HepG2 (cell line): ENCODE data around the gene SETD1A. TPM values are rescaled to one million over a fixed set of nuclear protein-coding genes. Genes with fewer than 3 reads are reported as not detected.
A peak's percentile ranks its signal among the peaks of the same experiment; 100 is the strongest.

Experiments
- DRAP1 ChIP-seq: IDR thresholded peaks from 2 replicates; pipeline ENCODE4 v1.6.1; 2016; ENCODE audit warnings: missing genetic modification reagents, missing compliant biosample characterization
- DZIP1 ChIP-seq: sonication (generic); formaldehyde crosslinking; IDR thresholded peaks from 2 replicates; pipeline ENCODE4 v1.5.0; 2020; ENCODE audit warnings: mild to moderate bottlenecking, missing genetic modification reagents
- GATAD2A ChIP-seq: IDR thresholded peaks from 2 replicates; pipeline ENCODE4 v1.6.1; 2016
- KAT8 ChIP-seq: IDR thresholded peaks from 2 replicates; pipeline ENCODE4 v1.6.1; 2016; ENCODE audit warnings: missing genetic modification reagents, missing compliant biosample characterization
- MAFF ChIP-seq: IDR thresholded peaks from 2 replicates; pipeline ENCODE4 v1.6.1; 2011; ENCODE audit warnings: low read depth, low read length, improper control_type of control experiment
- MAFK ChIP-seq, 2 experiments: IDR thresholded peaks in 1 of 2; conservative IDR thresholded peaks in 1 of 2; 2 replicates each; pipeline ENCODE4 v1.6.1; 2011; ENCODE audit warnings: improper control_type of control experiment in 2 of 2, low read length in 2 of 2
- MAZ ChIP-seq, 2 experiments: sonication (generic) in 1 of 2; formaldehyde crosslinking in 1 of 2; IDR thresholded peaks; 2 replicates each; pipeline versions ENCODE4 v1.5.0 to v1.6.1; 2012 to 2020; ENCODE audit warnings: low read depth in 2 of 2, mild to moderate bottlenecking in 2 of 2, borderline replicate concordance in 1 of 2, improper control_type of control experiment in 1 of 2, low read length in 1 of 2, missing genetic modification reagents in 1 of 2, moderate library complexity in 1 of 2
- NRL ChIP-seq: sonication (generic); formaldehyde crosslinking; IDR thresholded peaks from 2 replicates; pipeline ENCODE4 v1.5.0; 2020; ENCODE audit warnings: missing genetic modification reagents, mild to moderate bottlenecking, moderate library complexity, borderline replicate concordance
- PRDM10 ChIP-seq: sonication (generic); formaldehyde crosslinking; IDR thresholded peaks from 2 replicates; pipeline ENCODE4 v1.4.0; 2020; ENCODE audit warnings: low read depth, missing genetic modification reagents
- SPEN ChIP-seq: sonication (generic); formaldehyde crosslinking; IDR thresholded peaks from 2 replicates; pipeline ENCODE4 v1.5.1; 2020; ENCODE audit warnings: low read depth, mild to moderate bottlenecking, missing genetic modification reagents
- ZBTB44 ChIP-seq: sonication (generic); formaldehyde crosslinking; IDR thresholded peaks from 2 replicates; pipeline ENCODE4 v1.4.0; 2020; ENCODE audit warnings: missing genetic modification reagents
- ZFY ChIP-seq: sonication (generic); formaldehyde crosslinking; IDR thresholded peaks from 2 replicates; pipeline ENCODE4 v1.4.0; 2020; ENCODE audit warnings: missing genetic modification reagents
- ZNF101 ChIP-seq: sonication (generic); formaldehyde crosslinking; IDR thresholded peaks from 2 replicates; pipeline ENCODE4 v1.4.0; 2020; ENCODE audit warnings: mild to moderate bottlenecking, low read depth, missing genetic modification reagents, borderline replicate concordance
- ZNF18 ChIP-seq: sonication (generic); formaldehyde crosslinking; IDR thresholded peaks from 2 replicates; pipeline ENCODE4 v1.8.0; 2022; ENCODE audit warnings: mild to moderate bottlenecking, missing genetic modification reagents; ENCODE audit not compliant: insufficient replicate concordance
- ZNF331 ChIP-seq: sonication (generic); formaldehyde crosslinking; IDR thresholded peaks from 2 replicates; pipeline ENCODE4 v1.4.0; 2020; ENCODE audit warnings: missing genetic modification reagents
- ZNF557 ChIP-seq: sonication (generic); formaldehyde crosslinking; IDR thresholded peaks from 2 replicates; pipeline ENCODE4 v1.4.0; 2020; ENCODE audit warnings: missing genetic modification reagents
- ZNF576 ChIP-seq: sonication (generic); formaldehyde crosslinking; IDR thresholded peaks from 2 replicates; pipeline ENCODE4 v1.4.0; 2020; ENCODE audit warnings: mild to moderate bottlenecking, missing genetic modification reagents
- ZNF678 ChIP-seq: sonication (generic); formaldehyde crosslinking; IDR thresholded peaks from 2 replicates; pipeline ENCODE4 v1.4.0; 2020; ENCODE audit warnings: mild to moderate bottlenecking, missing genetic modification reagents
- polyA plus RNA-seq, 8 experiments: library from polyadenylated mRNA; depleted of rRNA in 3 of 8; stranded (reverse) in 7 of 8; unstranded in 1 of 8; fragments of >200 nt; fragmentation: Illumina TruSeq in 4 of 8; extraction: Trizol in 4 of 8; gene quantifications; 2 replicates each; pipeline versions ENCODE4 v1.2.1 to v1.2.3, GENCODE V29; 2011 to 2016; ENCODE audit warnings: low read depth in 4 of 8, missing spikeins in 1 of 8, mixed read lengths in 1 of 8; ENCODE audit not compliant: insufficient read depth in 1 of 8
- total RNA-seq, 5 experiments: library from RNA; depleted of rRNA; stranded (reverse); fragments of >200 nt; fragmentation: Illumina TruSeq; extraction: Trizol; gene quantifications; 2 replicates each; pipeline ENCODE4 v1.2.3, GENCODE V29; 2016; ENCODE audit warnings: low read depth in 1 of 5

SETD1A gene
- total and polyA plus RNA-seq, 2 of the 13 experiments (the other 11 are each of a cell fraction or from before 2014, with no cell fraction given): 3.8 to 5.6 TPM

GRCh38 chr16:30922420-30922959 lies 35.1 kb upstream of the SETD1A start (continued):
- TF ChIP-seq DZIP1 (CRISPR knock-in tag) (peak; percentile 62; the same call in 1 of the 2 replicates), ZNF557 (CRISPR knock-in tag) (0 out of 2 replicates have a peak, but pooled peaks have one; percentile 1), SPEN (CRISPR knock-in tag) (peak; percentile 61), ZNF678 (CRISPR knock-in tag) (no peak), ZFY (CRISPR knock-in tag) (peak; percentile 73), KAT8 (CRISPR knock-in tag) (peak; percentile 85), ZNF101 (CRISPR knock-in tag) (no peak), ZNF331 (peak; percentile 50), ZNF18 (no peak), NRL (CRISPR knock-in tag) (peak; percentile 15; the same call in 1 of the 2 replicates), ZBTB44 (CRISPR knock-in tag) (no peak), ZNF576 (no peak), MAZ (IDR thresholded peaks at IDR 0.05; ENCODE audit: borderline replicate concordance, low read depth, low read length) (peak; percentile 78; the same call in 1 of the 2 replicates), MAZ (CRISPR knock-in tag; IDR thresholded peaks at IDR 0.05; ENCODE audit: low read depth) (peak; percentile 87), MAFK (conservative IDR thresholded peaks at IDR 0.05 in 1 of 2, IDR thresholded peaks at IDR 0.05 in 1 of 2; ENCODE audit: low read length in 2 of 2) (0 out of 4 replicates have a peak, but pooled peaks have one; percentile 0), GATAD2A (no peak; the same call in 1 of the 2 replicates), MAFF (no peak), DRAP1 (peak; percentile 22; the same call in 1 of the 2 replicates), PRDM10 (CRISPR knock-in tag) (peak; percentile 6; the same call in 1 of the 2 replicates)
